GM18511 (cell line): ENCODE data around the gene SPRED3.

Experiments
- ATAC-seq: cut with Tn5 transposase; IDR thresholded peaks from one replicate; pipeline ENCODE4 v1.9.1; 2021; ENCODE audit warnings: mild to moderate bottlenecking, moderate library complexity; ENCODE audit not compliant: unreplicated experiment

SPRED3 gene

GRCh38 chr19:38370299-38370698 is 18.2 kb upstream of the SPRED3 start:
- ATAC-seq: no peak

- no peak for ATAC-seq
Observed at GRCh38 chr19:38371081-38371480, 17.4 kb upstream of the SPRED3 start.

GRCh38 chr19:38373907-38374331 is 14.6 kb upstream of the SPRED3 start:
- ATAC-seq: no peak

GRCh38 chr19:38374332-38375097 is 14.0 kb upstream of the SPRED3 start, which contains the start of gene PSMD8:
TSS of gene PSMD8 (plus strand) at chr19:38374571. CDS start at chr19:38374602, 31 bp downstream.
- ATAC-seq: peak; percentile 94

- ATAC-seq: no peak
Observed at GRCh38 chr19:38375098-38375493, 13.4 kb upstream of the SPRED3 start.

- no peak for ATAC-seq
Observed at GRCh38 chr19:38375748-38376147, 12.7 kb upstream of the SPRED3 start.

- no peak for ATAC-seq
Observed at GRCh38 chr19:38376576-38376975, 11.9 kb upstream of the SPRED3 start.

- ATAC-seq: no peak
Observed at GRCh38 chr19:38377052-38377451, 11.4 kb upstream of the SPRED3 start.

- no peak for ATAC-seq
Observed at GRCh38 chr19:38378866-38379265, 9.6 kb upstream of the SPRED3 start.

- no peak for ATAC-seq
Observed at GRCh38 chr19:38381138-38381537, 7.4 kb upstream of the SPRED3 start.

- ATAC-seq: no peak
Observed at GRCh38 chr19:38383184-38383583, 5.3 kb upstream of the SPRED3 start.

GRCh38 chr19:38383743-38384142 is 4.8 kb upstream of the SPRED3 start:
- ATAC-seq: no peak

GRCh38 chr19:38384209-38385027 is 4.1 kb upstream of the SPRED3 start:
- no peak for ATAC-seq

- no peak for ATAC-seq
Observed at GRCh38 chr19:38385057-38385803, 3.3 kb upstream of the SPRED3 start.

GRCh38 chr19:38385804-38386257 is 2.7 kb upstream of the SPRED3 start:
- no peak for ATAC-seq

- no peak for ATAC-seq
Observed at GRCh38 chr19:38386300-38386970, 2.1 kb upstream of the SPRED3 start.

GRCh38 chr19:38386971-38387549 is 1.4 kb upstream of the SPRED3 start:
- peak; percentile 23 for ATAC-seq

- ATAC-seq: peak; percentile 52
Observed at GRCh38 chr19:38387550-38388348, 748 bp upstream of the SPRED3 start, which contains the start of gene GGN. TSS of gene GGN (minus strand) at chr19:38388034. CDS start at chr19:38387261, 773 bp downstream.
